HEK293 (cell line): ENCODE results near the gene PRSS48.

Experiments
- GLI4 ChIP-seq: fragments of 450-650 bp; formaldehyde crosslinking; IDR thresholded peaks from 2 replicates; pipeline ENCODE4 v1.5.1; 2016; ENCODE audit warnings: missing biosample characterization, missing genetic modification characterization
- KLF1 ChIP-seq: fragments of 450-650 bp; formaldehyde crosslinking; IDR thresholded peaks from 2 replicates; pipeline ENCODE4 v1.5.1; 2016; ENCODE audit warnings: missing biosample characterization, missing genetic modification characterization
- REPIN1 ChIP-seq: fragments of 450-650 bp; formaldehyde crosslinking; IDR thresholded peaks from 2 replicates; pipeline ENCODE4 v1.5.1; 2017; ENCODE audit warnings: missing biosample characterization, missing genetic modification characterization, low read depth
- SCRT2 ChIP-seq: fragments of 450-650 bp; formaldehyde crosslinking; IDR thresholded peaks from 2 replicates; pipeline ENCODE4 v1.5.1; 2016; ENCODE audit warnings: missing biosample characterization, missing genetic modification characterization
- SP7 ChIP-seq: fragments of 450-650 bp; formaldehyde crosslinking; IDR thresholded peaks from 2 replicates; pipeline ENCODE4 v1.5.1; 2016; ENCODE audit warnings: missing biosample characterization, missing genetic modification characterization
- YY2 ChIP-seq: fragments of 450-650 bp; formaldehyde crosslinking; IDR thresholded peaks from 2 replicates; pipeline ENCODE4 v1.5.1; 2016; ENCODE audit warnings: missing biosample characterization, missing genetic modification characterization
- ZBTB10 ChIP-seq: fragments of 450-650 bp; formaldehyde crosslinking; IDR thresholded peaks from 2 replicates; pipeline ENCODE4 v1.5.1; 2016; ENCODE audit warnings: missing biosample characterization, missing genetic modification characterization
- ZNF114 ChIP-seq: fragments of 450-650 bp; formaldehyde crosslinking; IDR thresholded peaks from 2 replicates; pipeline ENCODE4 v1.5.0; 2017; ENCODE audit warnings: missing biosample characterization, missing genetic modification characterization
- ZNF133 ChIP-seq: fragments of 450-650 bp; formaldehyde crosslinking; IDR thresholded peaks from 2 replicates; pipeline ENCODE4 v1.5.1; 2016; ENCODE audit warnings: missing biosample characterization, missing genetic modification characterization
- ZNF140 ChIP-seq: fragments of 450-650 bp; formaldehyde crosslinking; IDR thresholded peaks from 2 replicates; pipeline ENCODE4 v1.5.1; 2016; ENCODE audit warnings: missing biosample characterization, missing genetic modification characterization
- ZNF146 ChIP-seq: fragments of 450-650 bp; formaldehyde crosslinking; IDR thresholded peaks from 2 replicates; pipeline ENCODE4 v1.5.1; 2016; ENCODE audit warnings: missing biosample characterization, missing genetic modification characterization
- ZNF157 ChIP-seq: fragments of 450-650 bp; formaldehyde crosslinking; IDR thresholded peaks from 2 replicates; pipeline ENCODE4 v1.5.1; 2016; ENCODE audit warnings: missing biosample characterization, missing genetic modification characterization
- ZNF184 ChIP-seq: fragments of 450-650 bp; IDR thresholded peaks from 2 replicates; pipeline ENCODE4 v1.5.1; 2018; ENCODE audit warnings: missing biosample characterization, mild to moderate bottlenecking, missing genetic modification characterization
- ZNF266 ChIP-seq: fragments of 450-650 bp; formaldehyde crosslinking; IDR thresholded peaks from 2 replicates; pipeline ENCODE4 v1.5.1; 2016; ENCODE audit warnings: missing biosample characterization, missing genetic modification characterization, low read depth
- ZNF274 ChIP-seq, 2 experiments: fragments of 200-500 bp in 1 of 2; fragments of 450-650 bp in 1 of 2; sonication (Bioruptor generic) in 1 of 2; formaldehyde crosslinking in 1 of 2; IDR thresholded peaks; 2 replicates each; pipeline versions ENCODE4 v1.5.1 to v1.6.1; 2014 to 2016; ENCODE audit warnings: borderline replicate concordance in 1 of 2, inconsistent platforms in 1 of 2, low read length in 1 of 2, missing biosample characterization in 1 of 2, missing genetic modification characterization in 1 of 2
- ZNF280D ChIP-seq: fragments of 450-650 bp; formaldehyde crosslinking; IDR thresholded peaks from 2 replicates; pipeline ENCODE4 v1.5.1; 2016; ENCODE audit warnings: missing biosample characterization, missing genetic modification characterization
- ZNF366 ChIP-seq: fragments of 450-650 bp; formaldehyde crosslinking; conservative IDR thresholded peaks from 2 replicates; pipeline ENCODE4 v1.5.1; 2016; ENCODE audit warnings: missing biosample characterization, missing genetic modification characterization
- ZNF488 ChIP-seq: fragments of 450-650 bp; formaldehyde crosslinking; IDR thresholded peaks from 2 replicates; pipeline ENCODE4 v1.5.1; 2016; ENCODE audit warnings: missing biosample characterization, missing genetic modification characterization
- ZNF571 ChIP-seq: fragments of 450-650 bp; formaldehyde crosslinking; IDR thresholded peaks from 2 replicates; pipeline ENCODE4 v1.5.0; 2017; ENCODE audit warnings: missing biosample characterization, missing genetic modification characterization
- ZNF660 ChIP-seq: fragments of 450-650 bp; IDR thresholded peaks from 2 replicates; pipeline ENCODE4 v1.5.1; 2018; ENCODE audit warnings: missing biosample characterization, mild to moderate bottlenecking, missing genetic modification characterization
- ZNF76 ChIP-seq: fragments of 450-650 bp; formaldehyde crosslinking; IDR thresholded peaks from 2 replicates; pipeline ENCODE4; 2016; ENCODE audit warnings: low read depth, missing biosample characterization, missing genetic modification characterization, borderline replicate concordance
- ZNF776 ChIP-seq: fragments of 450-650 bp; formaldehyde crosslinking; IDR thresholded peaks from 2 replicates; pipeline ENCODE4 v1.5.0; 2017; ENCODE audit warnings: missing biosample characterization, missing genetic modification characterization, borderline replicate concordance
- ZSCAN18 ChIP-seq: fragments of 450-650 bp; formaldehyde crosslinking; IDR thresholded peaks from 2 replicates; pipeline ENCODE4 v1.5.1; 2016; ENCODE audit warnings: missing biosample characterization, missing genetic modification characterization
- TF ChIP-seq, protein P1 (sequence below): fragments of 450-650 bp; formaldehyde crosslinking; IDR thresholded peaks from 2 replicates; pipeline ENCODE4 v1.5.1; 2016; ENCODE audit warnings: missing biosample characterization, missing genetic modification characterization
- TF ChIP-seq, protein P2 (sequence below): fragments of 450-650 bp; formaldehyde crosslinking; IDR thresholded peaks from 2 replicates; pipeline ENCODE4 v1.5.1; 2016; ENCODE audit warnings: missing biosample characterization, missing genetic modification characterization, low read depth
- TF ChIP-seq, protein P3 (sequence below): fragments of 450-650 bp; formaldehyde crosslinking; IDR thresholded peaks from 2 replicates; pipeline ENCODE4 v1.5.1; 2017; ENCODE audit warnings: missing biosample characterization, mild to moderate bottlenecking, missing genetic modification characterization, moderate library complexity

The PRSS48 gene

DNA sequence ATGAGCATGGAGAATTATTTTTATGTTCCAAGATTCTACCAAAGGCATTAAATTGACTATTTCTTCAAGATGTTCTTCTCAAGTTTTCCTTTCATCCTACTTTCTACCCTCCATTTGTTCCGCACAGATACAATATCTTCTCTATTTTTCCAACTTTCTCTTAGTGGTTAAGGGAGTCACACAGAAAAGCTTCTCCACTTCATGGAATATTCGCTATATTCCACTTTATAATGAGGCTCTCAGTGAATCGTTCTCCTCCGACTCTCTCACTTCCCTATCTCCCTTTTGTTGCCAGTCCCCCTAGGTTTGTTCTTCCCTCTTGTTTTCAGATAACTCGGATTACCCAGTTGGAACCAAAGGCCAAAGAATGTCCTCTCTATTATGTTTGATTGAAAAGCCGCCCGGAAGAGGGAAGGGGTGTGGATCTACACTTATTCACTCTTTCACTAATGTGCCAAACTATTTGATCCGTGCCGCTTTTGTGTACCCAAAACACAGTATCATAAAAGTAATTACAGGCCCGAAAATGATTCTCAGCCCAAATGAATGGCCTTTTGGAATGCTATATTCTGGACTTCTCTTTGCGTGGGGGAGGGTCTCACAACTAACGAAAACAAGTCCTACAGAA, 47.3 kb downstream of the PRSS48 start (continued):
- TF ChIP-seq YY2 (tag by site-specific recombination) (no peak), GLI4 (no peak), SP7 (tag by site-specific recombination) (peak; percentile 74), KLF1 (tag by site-specific recombination) (no peak), ZNF146 (tag by site-specific recombination) (no peak), REPIN1 (tag by site-specific recombination) (no peak), ZNF571 (no peak), ZNF274 (IDR thresholded peaks at IDR 0.05; ENCODE audit: low read length) (no peak), ZNF274 (tag by site-specific recombination; IDR thresholded peaks at IDR 0.05; ENCODE audit: borderline replicate concordance) (no peak), ZNF140 (tag by site-specific recombination) (no peak), ZNF76 (tag by site-specific recombination) (no peak), ZNF280D (tag by site-specific recombination) (no peak), ZNF133 (tag by site-specific recombination) (no peak), ZBTB10 (tag by site-specific recombination) (no peak), ZNF114 (tag by site-specific recombination) (no peak), ZNF660 (tag by site-specific recombination) (no peak), ZNF776 (tag by site-specific recombination) (no peak), ZSCAN18 (tag by site-specific recombination) (no peak), ZNF366 (peak; percentile 76), ZNF488 (tag by site-specific recombination) (no peak), ZNF266 (no peak), SCRT2 (no peak), ZNF184 (tag by site-specific recombination) (no peak), ZNF157 (tag by site-specific recombination) (no peak)
- TF ChIP-seq, protein P1, sequence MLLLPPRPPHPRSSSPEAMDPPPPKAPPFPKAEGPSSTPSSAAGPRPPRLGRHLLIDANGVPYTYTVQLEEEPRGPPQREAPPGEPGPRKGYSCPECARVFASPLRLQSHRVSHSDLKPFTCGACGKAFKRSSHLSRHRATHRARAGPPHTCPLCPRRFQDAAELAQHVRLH (tag by site-specific recombination): no peak
- TF ChIP-seq, protein P2, sequence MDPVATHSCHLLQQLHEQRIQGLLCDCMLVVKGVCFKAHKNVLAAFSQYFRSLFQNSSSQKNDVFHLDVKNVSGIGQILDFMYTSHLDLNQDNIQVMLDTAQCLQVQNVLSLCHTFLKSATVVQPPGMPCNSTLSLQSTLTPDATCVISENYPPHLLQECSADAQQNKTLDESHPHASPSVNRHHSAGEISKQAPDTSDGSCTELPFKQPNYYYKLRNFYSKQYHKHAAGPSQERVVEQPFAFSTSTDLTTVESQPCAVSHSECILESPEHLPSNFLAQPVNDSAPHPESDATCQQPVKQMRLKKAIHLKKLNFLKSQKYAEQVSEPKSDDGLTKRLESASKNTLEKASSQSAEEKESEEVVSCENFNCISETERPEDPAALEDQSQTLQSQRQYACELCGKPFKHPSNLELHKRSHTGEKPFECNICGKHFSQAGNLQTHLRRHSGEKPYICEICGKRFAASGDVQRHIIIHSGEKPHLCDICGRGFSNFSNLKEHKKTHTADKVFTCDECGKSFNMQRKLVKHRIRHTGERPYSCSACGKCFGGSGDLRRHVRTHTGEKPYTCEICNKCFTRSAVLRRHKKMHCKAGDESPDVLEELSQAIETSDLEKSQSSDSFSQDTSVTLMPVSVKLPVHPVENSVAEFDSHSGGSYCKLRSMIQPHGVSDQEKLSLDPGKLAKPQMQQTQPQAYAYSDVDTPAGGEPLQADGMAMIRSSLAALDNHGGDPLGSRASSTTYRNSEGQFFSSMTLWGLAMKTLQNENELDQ (tag by site-specific recombination): no peak
- TF ChIP-seq, protein P3, sequence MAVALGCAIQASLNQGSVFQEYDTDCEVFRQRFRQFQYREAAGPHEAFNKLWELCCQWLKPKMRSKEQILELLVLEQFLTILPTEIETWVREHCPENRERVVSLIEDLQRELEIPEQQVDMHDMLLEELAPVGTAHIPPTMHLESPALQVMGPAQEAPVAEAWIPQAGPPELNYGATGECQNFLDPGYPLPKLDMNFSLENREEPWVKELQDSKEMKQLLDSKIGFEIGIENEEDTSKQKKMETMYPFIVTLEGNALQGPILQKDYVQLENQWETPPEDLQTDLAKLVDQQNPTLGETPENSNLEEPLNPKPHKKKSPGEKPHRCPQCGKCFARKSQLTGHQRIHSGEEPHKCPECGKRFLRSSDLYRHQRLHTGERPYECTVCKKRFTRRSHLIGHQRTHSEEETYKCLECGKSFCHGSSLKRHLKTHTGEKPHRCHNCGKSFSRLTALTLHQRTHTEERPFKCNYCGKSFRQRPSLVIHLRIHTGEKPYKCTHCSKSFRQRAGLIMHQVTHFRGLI (tag by site-specific recombination): no peak
